ENCODE results near the gene TMEM17.

The TMEM17 gene

DNA sequence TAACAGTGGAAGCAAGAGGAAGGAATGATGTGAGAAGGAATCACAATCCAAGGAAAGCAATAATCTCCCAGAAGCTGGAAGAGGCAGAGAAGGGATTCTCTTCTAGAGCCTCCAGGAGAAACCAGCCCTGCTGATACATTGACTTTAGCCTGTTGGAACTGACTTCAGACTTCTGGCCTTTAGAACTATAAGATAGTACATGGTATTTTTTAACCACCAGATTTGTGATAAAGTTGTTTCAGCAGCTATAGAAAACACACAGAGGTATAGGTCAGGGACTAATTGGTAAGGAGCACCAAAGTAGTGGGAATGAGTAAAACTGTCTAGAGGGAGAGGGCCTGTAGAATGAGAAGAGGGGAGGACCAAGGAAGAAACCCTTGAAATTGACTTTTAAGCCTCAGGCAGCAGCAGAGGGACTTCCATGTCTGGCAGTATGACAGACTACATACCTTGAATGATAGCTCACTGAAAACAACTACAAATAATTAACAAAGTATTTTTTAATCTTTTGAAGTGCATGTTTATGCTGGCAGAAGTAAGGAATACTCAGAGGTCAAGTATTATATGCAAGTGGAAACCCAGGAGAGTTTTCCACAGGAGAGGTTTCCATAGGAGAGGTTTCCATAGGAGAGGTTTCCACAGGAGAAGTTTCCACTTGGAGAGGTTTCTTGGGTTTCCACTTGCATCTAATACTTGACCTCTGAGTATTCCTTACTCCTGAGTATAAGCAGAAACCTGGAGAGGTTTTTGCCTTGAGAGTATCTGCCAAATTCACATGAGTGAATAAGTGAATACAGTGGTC lies 33.8 kb upstream of the TMEM17 start:
- Histone ChIP-seq H3K9me3 (ENCODE audit: insufficient read depth, low read length, severe bottlenecking) (no peaks in the 10 kb centered on the region), H2AFZ (ENCODE audit: low read depth, low read length) (no peak overlapping the region), H3K27ac (ENCODE audit: low read length) (no peak overlapping the region), H3K27me3 (ENCODE audit: insufficient read depth, low read length, poor library complexity) (no peaks in the 10 kb centered on the region), H4K20me1 (ENCODE audit: insufficient read depth, low read length) (no peaks in the 10 kb centered on the region), H3K4me2 (ENCODE audit: insufficient read depth, low read length) (no peak overlapping the region), H3K79me2 (ENCODE audit: insufficient read depth, low read length) (no peaks in the 10 kb centered on the region), H3K36me3 (ENCODE audit: insufficient read depth, low read length) (no peaks in the 10 kb centered on the region), H3K9ac (ENCODE audit: low read depth, low read length) (no peak overlapping the region), H3K4me1 (ENCODE audit: insufficient read depth, low read length) (no peaks in the 10 kb centered on the region), H3K4me3 (ENCODE audit: low read depth in 1 of 2, low read length in 2 of 2) (no peak overlapping the region)
- no peak for DNase-seq
- no peak for ATAC-seq (ENCODE audit: insufficient read depth, low read depth)
- TF ChIP-seq EZH2 (IDR thresholded peaks at IDR 0.05; ENCODE audit: borderline replicate concordance, low read depth, low read length, severe bottlenecking): no peak
- TF ChIP-seq, protein P1, sequence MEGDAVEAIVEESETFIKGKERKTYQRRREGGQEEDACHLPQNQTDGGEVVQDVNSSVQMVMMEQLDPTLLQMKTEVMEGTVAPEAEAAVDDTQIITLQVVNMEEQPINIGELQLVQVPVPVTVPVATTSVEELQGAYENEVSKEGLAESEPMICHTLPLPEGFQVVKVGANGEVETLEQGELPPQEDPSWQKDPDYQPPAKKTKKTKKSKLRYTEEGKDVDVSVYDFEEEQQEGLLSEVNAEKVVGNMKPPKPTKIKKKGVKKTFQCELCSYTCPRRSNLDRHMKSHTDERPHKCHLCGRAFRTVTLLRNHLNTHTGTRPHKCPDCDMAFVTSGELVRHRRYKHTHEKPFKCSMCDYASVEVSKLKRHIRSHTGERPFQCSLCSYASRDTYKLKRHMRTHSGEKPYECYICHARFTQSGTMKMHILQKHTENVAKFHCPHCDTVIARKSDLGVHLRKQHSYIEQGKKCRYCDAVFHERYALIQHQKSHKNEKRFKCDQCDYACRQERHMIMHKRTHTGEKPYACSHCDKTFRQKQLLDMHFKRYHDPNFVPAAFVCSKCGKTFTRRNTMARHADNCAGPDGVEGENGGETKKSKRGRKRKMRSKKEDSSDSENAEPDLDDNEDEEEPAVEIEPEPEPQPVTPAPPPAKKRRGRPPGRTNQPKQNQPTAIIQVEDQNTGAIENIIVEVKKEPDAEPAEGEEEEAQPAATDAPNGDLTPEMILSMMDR (IDR thresholded peaks at IDR 0.05; ENCODE audit: borderline replicate concordance, extremely low read depth, low read length, poor library complexity, severe bottlenecking): no peak

DNA sequence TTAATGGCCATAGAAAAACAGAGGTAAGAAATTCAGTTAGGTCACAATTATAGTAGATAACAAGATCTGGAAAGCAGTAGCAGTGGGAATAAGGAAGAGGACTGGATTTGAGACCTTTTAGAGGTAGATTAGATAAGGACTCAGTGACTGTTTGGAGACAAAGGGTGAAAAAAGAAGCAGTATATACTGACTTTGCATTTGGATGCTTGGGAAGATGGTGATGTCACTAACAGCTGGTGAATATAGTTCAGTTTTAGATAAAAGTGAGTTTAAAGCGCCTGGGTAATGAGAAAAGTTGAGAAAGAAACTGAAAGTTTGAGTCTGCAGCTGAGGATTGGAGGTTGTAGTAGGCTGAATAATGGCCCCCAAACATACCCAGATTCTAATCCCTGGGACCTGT lies 32.8 kb upstream of the TMEM17 start:
- H3K27me3 ChIP-seq (ENCODE audit: insufficient read depth, low read length, poor library complexity): no peaks in the 10 kb centered on the region
- H3K4me1 ChIP-seq (ENCODE audit: insufficient read depth, low read length): no peaks in the 10 kb centered on the region
- H3K36me3 ChIP-seq (ENCODE audit: insufficient read depth, low read length): no peaks in the 10 kb centered on the region
- no peak overlapping the region for H3K4me3 ChIP-seq (ENCODE audit: low read depth in 1 of 2, low read length in 2 of 2)
- H3K79me2 ChIP-seq (ENCODE audit: insufficient read depth, low read length): no peaks in the 10 kb centered on the region
- DNase-seq (no peak), ATAC-seq (ENCODE audit: insufficient read depth, low read depth) (0 out of 3 replicates have a peak, but pooled peaks have one; percentile 44)
- H2AFZ ChIP-seq (ENCODE audit: low read depth, low read length): no peak overlapping the region
- H3K27ac ChIP-seq (ENCODE audit: low read length): no peak overlapping the region
- TF ChIP-seq EZH2 (IDR thresholded peaks at IDR 0.05; ENCODE audit: borderline replicate concordance, low read depth, low read length, severe bottlenecking): no peak
- TF ChIP-seq, protein P1 (IDR thresholded peaks at IDR 0.05; ENCODE audit: borderline replicate concordance, extremely low read depth, low read length, poor library complexity, severe bottlenecking): no peak
- no peak overlapping the region for H3K9ac ChIP-seq (ENCODE audit: low read depth, low read length)
- H4K20me1 ChIP-seq (ENCODE audit: insufficient read depth, low read length): no peaks in the 10 kb centered on the region
- no peak overlapping the region for H3K4me2 ChIP-seq (ENCODE audit: insufficient read depth, low read length)
- H3K9me3 ChIP-seq (ENCODE audit: insufficient read depth, low read length, severe bottlenecking): no peaks in the 10 kb centered on the region

DNA sequence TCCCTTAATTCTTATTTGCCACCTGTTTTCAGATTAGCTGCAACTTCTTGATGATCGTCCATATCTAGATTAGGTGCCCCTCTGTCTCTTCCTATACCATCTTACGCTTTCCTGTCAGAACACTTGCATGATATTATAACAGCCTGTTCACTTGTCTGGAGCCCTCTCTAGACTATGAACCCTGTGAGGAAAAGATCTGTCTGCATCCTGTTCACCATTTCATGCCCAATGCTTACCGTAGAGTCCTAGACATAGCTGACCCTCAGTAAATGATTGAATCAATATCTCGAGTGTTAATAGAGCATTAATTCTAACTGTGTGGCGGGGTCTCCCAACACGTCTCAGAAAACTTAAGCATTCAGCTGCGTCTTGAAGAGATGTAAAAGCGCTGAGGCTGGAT lies 31.8 kb upstream of the TMEM17 start:
- no peaks in the 10 kb centered on the region for H3K36me3 ChIP-seq (ENCODE audit: insufficient read depth, low read length)
- no peak overlapping the region for H3K4me2 ChIP-seq (ENCODE audit: insufficient read depth, low read length)
- H3K9me3 ChIP-seq (ENCODE audit: insufficient read depth, low read length, severe bottlenecking): no peaks in the 10 kb centered on the region
- no peak overlapping the region for H3K4me3 ChIP-seq (ENCODE audit: low read depth in 1 of 2, low read length in 2 of 2)
- no peaks in the 10 kb centered on the region for H3K4me1 ChIP-seq (ENCODE audit: insufficient read depth, low read length)
- H3K9ac ChIP-seq (ENCODE audit: low read depth, low read length): no peak overlapping the region
- no peak overlapping the region for H3K27ac ChIP-seq (ENCODE audit: low read length)
- no peak for ATAC-seq (ENCODE audit: insufficient read depth, low read depth)
- H3K27me3 ChIP-seq (ENCODE audit: insufficient read depth, low read length, poor library complexity): no peaks in the 10 kb centered on the region
- H2AFZ ChIP-seq (ENCODE audit: low read depth, low read length): no peak overlapping the region
- DNase-seq: no peak
- H4K20me1 ChIP-seq (ENCODE audit: insufficient read depth, low read length): no peaks in the 10 kb centered on the region
- TF ChIP-seq EZH2 (IDR thresholded peaks at IDR 0.05; ENCODE audit: borderline replicate concordance, low read depth, low read length, severe bottlenecking): no peak
- TF ChIP-seq, protein P1 (IDR thresholded peaks at IDR 0.05; ENCODE audit: borderline replicate concordance, extremely low read depth, low read length, poor library complexity, severe bottlenecking): no peak
- no peaks in the 10 kb centered on the region for H3K79me2 ChIP-seq (ENCODE audit: insufficient read depth, low read length)
